ENCODE data around the gene SBK3.

Gene SBK3

GRCh38 chr19:55567708-55568328, 22.5 kb upstream of the SBK3 start:
- Histone ChIP-seq H3K4me3 (no peak overlapping the region), H3K27ac (no peak overlapping the region)
- no peak for TF ChIP-seq CTCF (IDR thresholded peaks at IDR 0.05)
- no peak for DNase-seq (ENCODE audit: low spot score)

- DNase-seq (ENCODE audit: low spot score), result no peak
- Histone ChIP-seq H3K27ac (no peak overlapping the region), H3K4me3 (no peak overlapping the region)
- TF ChIP-seq CTCF (IDR thresholded peaks at IDR 0.05), result no peak
Observed at GRCh38 chr19:55566823-55567222, 21.5 kb upstream of the SBK3 start.

- no peak for DNase-seq (ENCODE audit: low spot score)
- Histone ChIP-seq H3K4me3 (no peak overlapping the region), H3K27ac (no peak overlapping the region)
- TF ChIP-seq CTCF (IDR thresholded peaks at IDR 0.05), result no peak
Observed at GRCh38 chr19:55563261-55563690, 17.9 kb upstream of the SBK3 start.

GRCh38 chr19:55559684-55560083, 14.3 kb upstream of the SBK3 start:
- no peak for TF ChIP-seq CTCF (IDR thresholded peaks at IDR 0.05)
- Histone ChIP-seq H3K27ac (no peak overlapping the region), H3K4me3 (no peak overlapping the region)
- no peak for DNase-seq (ENCODE audit: low spot score)

GRCh38 chr19:55554741-55555152, 9.4 kb upstream of the SBK3 start:
- Histone ChIP-seq H3K4me3 (no peak overlapping the region), H3K27ac (no peak overlapping the region)
- DNase-seq (ENCODE audit: low spot score), result no peak
- TF ChIP-seq CTCF (IDR thresholded peaks at IDR 0.05), result no peak

GRCh38 chr19:55554302-55554701, 9.0 kb upstream of the SBK3 start:
- Histone ChIP-seq H3K4me3 (no peak overlapping the region), H3K27ac (no peak overlapping the region)
- no peak for DNase-seq (ENCODE audit: low spot score)
- TF ChIP-seq CTCF (IDR thresholded peaks at IDR 0.05), result no peak

All from coronary artery (tissue), 2 donors.